ENCODE measurements around the gene CNTNAP2.

DNA sequence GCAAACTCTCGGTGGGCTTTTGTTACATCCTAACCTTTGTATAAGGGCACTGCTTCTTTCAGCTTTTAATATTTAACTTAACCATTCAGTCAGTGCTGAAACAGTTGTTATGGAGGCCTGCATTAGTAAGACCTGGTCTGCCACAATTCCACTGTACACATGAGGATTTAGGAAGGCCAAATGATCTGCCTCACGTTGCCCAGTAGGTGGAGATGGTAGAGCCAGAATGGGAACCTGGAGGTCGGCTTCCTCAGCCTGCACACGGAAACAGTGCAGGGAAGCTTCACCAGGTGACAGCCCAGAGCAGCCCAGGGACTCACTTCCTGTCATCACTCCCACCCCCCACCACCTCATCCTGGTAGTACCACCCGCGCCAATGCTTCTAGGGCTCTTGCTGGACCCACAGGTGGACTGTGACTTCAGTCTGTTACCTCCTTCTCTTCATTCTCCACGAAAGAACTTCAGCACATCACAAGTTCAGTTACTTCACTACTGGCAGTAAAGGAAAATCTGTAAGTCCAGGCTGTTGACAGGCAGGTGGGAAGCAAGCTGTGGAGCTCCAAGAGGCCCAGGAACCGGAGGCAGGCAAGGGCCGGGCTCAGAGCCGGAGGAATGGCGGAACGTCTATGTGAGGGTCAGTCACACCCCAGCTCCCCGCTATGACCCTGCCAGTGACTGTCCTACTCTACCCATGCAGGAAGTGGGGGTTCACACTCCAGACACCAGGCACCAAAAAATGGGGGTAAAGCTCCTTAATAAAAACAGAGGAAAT lies 1993.7 kb downstream of the CNTNAP2 start:
- TF ChIP-seq CTCF (IDR thresholded peaks at IDR 0.05) (no peak), EP300 (IDR thresholded peaks at IDR 0.05) (no peak)
